Measurements from ENCODE around the gene FANCB. TPM values are rescaled to one million over a fixed set of nuclear protein-coding genes. Genes with fewer than 3 reads are reported as not detected.

Gene FANCB
- total and polyA plus RNA-seq, 12 donors: 0.13 to 1.6 (median 0.48) TPM

DNA sequence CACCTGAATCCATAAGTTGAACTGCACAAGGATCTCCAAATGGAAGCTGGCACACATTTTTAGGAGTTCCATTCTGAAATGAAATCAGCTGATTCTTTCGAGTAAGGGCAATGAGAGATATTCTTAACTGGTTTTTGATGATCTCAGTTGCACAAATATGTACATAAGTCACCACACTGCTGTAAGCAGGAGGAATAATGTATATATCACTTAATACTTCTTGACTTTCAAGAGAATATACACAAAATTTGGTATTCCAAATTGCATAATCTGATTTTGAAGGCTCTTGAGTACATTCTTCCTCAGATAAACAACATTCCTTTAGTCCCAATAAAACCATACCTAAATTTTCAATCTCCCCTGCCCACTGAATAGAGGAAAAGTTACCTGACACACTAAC is 8.2 kb downstream of the FANCB start:
- Histone ChIP-seq H3K27me3 (no peaks in the 10 kb centered on the region), H3K36me3 (no peaks in the 10 kb centered on the region), H3K9me3 (peaks cover 0 to 18% (median 4%) of the 10 kb centered on the region in 11 donors), H3K4me1 (no peaks in the 10 kb centered on the region), H3K4me3 (no peak overlapping the region), H3K27ac (no peak overlapping the region)
- DNase-seq: no peak
- 63 to 82% methylated on average over 1 of the region's 1 CpG for WGBS, 2 donors
- TF ChIP-seq, protein P1, sequence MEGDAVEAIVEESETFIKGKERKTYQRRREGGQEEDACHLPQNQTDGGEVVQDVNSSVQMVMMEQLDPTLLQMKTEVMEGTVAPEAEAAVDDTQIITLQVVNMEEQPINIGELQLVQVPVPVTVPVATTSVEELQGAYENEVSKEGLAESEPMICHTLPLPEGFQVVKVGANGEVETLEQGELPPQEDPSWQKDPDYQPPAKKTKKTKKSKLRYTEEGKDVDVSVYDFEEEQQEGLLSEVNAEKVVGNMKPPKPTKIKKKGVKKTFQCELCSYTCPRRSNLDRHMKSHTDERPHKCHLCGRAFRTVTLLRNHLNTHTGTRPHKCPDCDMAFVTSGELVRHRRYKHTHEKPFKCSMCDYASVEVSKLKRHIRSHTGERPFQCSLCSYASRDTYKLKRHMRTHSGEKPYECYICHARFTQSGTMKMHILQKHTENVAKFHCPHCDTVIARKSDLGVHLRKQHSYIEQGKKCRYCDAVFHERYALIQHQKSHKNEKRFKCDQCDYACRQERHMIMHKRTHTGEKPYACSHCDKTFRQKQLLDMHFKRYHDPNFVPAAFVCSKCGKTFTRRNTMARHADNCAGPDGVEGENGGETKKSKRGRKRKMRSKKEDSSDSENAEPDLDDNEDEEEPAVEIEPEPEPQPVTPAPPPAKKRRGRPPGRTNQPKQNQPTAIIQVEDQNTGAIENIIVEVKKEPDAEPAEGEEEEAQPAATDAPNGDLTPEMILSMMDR (IDR thresholded peaks at IDR 0.05): no peak
- no peak for ATAC-seq
- intact Hi-C loops (cut with DNase I): no loop called here

DNA sequence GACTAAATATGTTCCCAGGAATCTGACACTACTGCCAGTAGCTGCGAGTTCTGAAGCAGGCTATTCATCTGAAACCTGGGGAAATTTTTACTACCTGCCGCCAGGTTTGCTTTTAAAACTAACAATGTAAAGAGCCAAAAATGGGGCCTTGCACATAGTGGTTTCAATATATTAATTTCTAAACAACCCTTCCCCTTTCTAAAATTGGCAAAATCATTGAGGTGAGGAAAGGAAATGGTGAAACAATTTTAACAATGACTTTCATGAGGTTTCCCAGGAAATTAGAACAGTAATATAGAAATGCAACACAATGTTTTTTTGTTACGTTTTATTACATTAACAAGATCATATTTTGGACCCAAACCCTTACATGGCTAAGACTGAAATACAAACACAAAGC is 21.3 kb downstream of the FANCB start:
- no peak overlapping the region for H3K4me3 ChIP-seq
- no peaks in the 10 kb centered on the region for H3K9me3 ChIP-seq
- peak overlapping the region in 1 of 10 donors; percentile 53 for H3K27ac ChIP-seq
- 85 to 92% methylated on average over 3 of the region's 3 CpGs for WGBS, 2 donors
- no peak for ATAC-seq
- no peak for DNase-seq
- TF ChIP-seq, protein P1 (IDR thresholded peaks at IDR 0.05): no peak
- no peaks in the 10 kb centered on the region for H3K4me1 ChIP-seq
- H3K27me3 ChIP-seq: no peaks in the 10 kb centered on the region
- intact Hi-C loops (cut with DNase I): no loop called here
- H3K36me3 ChIP-seq: no peaks in the 10 kb centered on the region

DNA sequence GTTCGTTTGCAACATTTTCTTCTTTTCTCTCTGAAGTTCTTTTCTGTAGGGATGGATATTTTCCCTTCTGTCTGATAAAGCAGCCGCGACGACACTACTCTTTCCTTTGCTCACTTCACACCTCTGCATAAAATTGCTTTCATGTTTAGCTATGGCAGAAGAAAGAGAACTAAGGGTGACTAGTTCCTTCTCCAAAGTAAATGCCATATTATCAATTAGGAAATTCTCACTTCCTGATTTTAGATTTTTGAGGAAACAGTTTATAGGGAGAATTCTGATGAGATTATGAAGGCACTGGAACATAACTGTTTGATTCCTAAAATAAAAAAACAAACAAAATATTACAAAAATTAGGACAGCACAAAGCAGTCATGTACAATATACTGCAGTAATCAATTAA is 29.2 kb downstream of the FANCB start:
- Histone ChIP-seq H3K27me3 (no peaks in the 10 kb centered on the region), H3K4me3 (no peak overlapping the region), H3K4me1 (no peaks in the 10 kb centered on the region), H3K27ac (no peak overlapping the region), H3K36me3 (no peaks in the 10 kb centered on the region), H3K9me3 (no peaks in the 10 kb centered on the region)
- no peak for DNase-seq
- 83 to 89% methylated on average over 4 of the region's 4 CpGs for WGBS, 2 donors
- intact Hi-C loops (cut with DNase I): no loop called here
- no peak for ATAC-seq
- TF ChIP-seq, protein P1 (IDR thresholded peaks at IDR 0.05): no peak

DNA sequence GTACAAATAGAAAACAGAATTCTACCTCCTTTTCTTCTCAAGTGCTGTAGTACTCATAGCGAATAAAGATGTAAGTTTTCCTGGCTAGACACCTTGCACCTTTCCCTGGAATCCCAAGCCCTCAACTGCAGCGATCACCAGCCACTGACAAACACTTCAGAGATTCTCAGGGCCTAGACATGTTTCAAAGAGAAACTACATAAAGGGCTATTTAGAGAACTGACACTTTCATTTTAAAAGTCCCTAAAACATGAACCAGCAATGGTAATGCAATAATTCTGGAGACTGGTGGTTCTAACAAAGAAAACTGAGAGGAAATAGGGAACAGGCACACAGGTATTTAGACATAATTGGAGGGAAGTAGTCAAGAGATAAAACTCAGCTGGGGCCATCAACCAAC is 35.7 kb downstream of the FANCB start:
- Histone ChIP-seq H3K36me3 (no peaks in the 10 kb centered on the region), H3K27me3 (no peaks in the 10 kb centered on the region), H3K4me3 (no peak overlapping the region), H3K9me3 (no peaks in the 10 kb centered on the region), H3K27ac (no peak overlapping the region), H3K4me1 (no peaks in the 10 kb centered on the region)
- DNase-seq: no peak
- intact Hi-C loops (cut with DNase I): no loop called here
- no peak for ATAC-seq
- WGBS, 2 donors: 95 to 100% methylated on average over 2 of the region's 2 CpGs
- TF ChIP-seq, protein P1 (IDR thresholded peaks at IDR 0.05): no peak

DNA sequence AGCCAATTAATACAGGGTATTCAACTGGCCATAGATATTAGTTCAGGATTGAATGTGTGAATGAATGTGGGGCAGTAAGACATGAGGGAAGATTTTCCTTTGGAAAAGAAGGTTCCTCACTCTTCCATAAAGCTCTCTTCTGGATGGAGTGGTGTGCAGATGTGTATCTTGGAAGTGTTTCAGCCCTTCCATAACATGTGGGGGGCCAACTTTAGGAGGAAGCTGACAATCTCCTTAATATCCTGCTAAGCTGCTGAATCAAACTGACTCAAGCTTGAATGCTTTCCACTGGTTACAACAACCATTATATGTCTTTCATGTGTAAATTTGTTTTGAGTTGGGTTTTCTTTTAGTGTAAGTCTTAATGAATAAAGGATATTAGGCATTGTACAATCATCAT is 40.3 kb downstream of the FANCB start:
- TF ChIP-seq, protein P1 (IDR thresholded peaks at IDR 0.05): no peak
- ATAC-seq (no peak), DNase-seq (no peak)
- intact Hi-C loops (cut with DNase I): no loop called here
- H3K4me1 ChIP-seq: no peaks in the 10 kb centered on the region
- peaks cover 0 to 8% (median 0%) of the 10 kb centered on the region in 11 donors for H3K9me3 ChIP-seq
- no peaks in the 10 kb centered on the region for H3K36me3 ChIP-seq
- no peak overlapping the region for H3K27ac ChIP-seq
- no peaks in the 10 kb centered on the region for H3K27me3 ChIP-seq
- no peak overlapping the region for H3K4me3 ChIP-seq

Data from heart right ventricle (tissue), 16 donors.